Upper lobe of left lung (tissue), 6 donors: ENCODE measurements around the gene PIRT. TPM values are rescaled to one million over a fixed set of nuclear protein-coding genes. Genes with fewer than 3 reads are reported as not detected.

Source experiments
- ATAC-seq, 2 donors: fragments of 200-7000 bp; cut with Tn5 transposase; one replicate each; pipeline ENCODE4 v1.9.1; 2022; ENCODE audit warnings: mild to moderate bottlenecking in 2 of 2, moderate library complexity in 2 of 2; ENCODE audit not compliant: low FRiP score in 2 of 2
- DNase-seq, 2 donors: peaks; one replicate each; pipeline ENCODE4 v3.0.0-alpha.2; 2019 to 2020
- H3K27ac ChIP-seq, 4 donors: fragments of 200-600 bp; sonication (generic); one replicate each; pipeline ENCODE4 v1.5.1; 2016 to 2019
- H3K27me3 ChIP-seq, 4 donors: fragments of 200-600 bp; sonication (generic); one replicate each; pipeline ENCODE4 v1.5.1; 2017 to 2019
- H3K36me3 ChIP-seq, 4 donors: fragments of 200-600 bp; sonication (generic); one replicate each; pipeline ENCODE4 v1.5.1; 2016 to 2019
- H3K4me1 ChIP-seq, 4 donors: fragments of 200-600 bp; sonication (generic); one replicate each; pipeline ENCODE4 v1.5.1; 2018 to 2019
- H3K4me3 ChIP-seq, 4 donors: fragments of 200-600 bp; sonication (generic); one replicate each; pipeline ENCODE4 v1.5.1; 2017 to 2019; ENCODE audit warnings: mild to moderate bottlenecking in 2 of 4, moderate library complexity in 1 of 4
- H3K9me3 ChIP-seq, 4 donors: fragments of 200-600 bp; sonication (generic); one replicate each; pipeline ENCODE4 v1.5.1; 2018 to 2019
- CTCF ChIP-seq, 6 experiments: fragments of 450-650 bp in 4 of 6; fragments of 200-600 bp in 2 of 6; sonication (generic) in 2 of 6; IDR thresholded peaks; one replicate each; pipeline ENCODE4 v1.5.1; 2016 to 2019; ENCODE audit warnings: antibody characterized with exemption in 6 of 6
- EP300 ChIP-seq, 4 donors: sonication (generic); formaldehyde crosslinking; IDR thresholded peaks; one replicate each; pipeline ENCODE4 v1.5.1; 2017; ENCODE audit warnings: antibody characterized with exemption in 4 of 4, control low read depth in 2 of 4
- POLR2A ChIP-seq, 4 donors: fragments of 450-650 bp; IDR thresholded peaks; one replicate each; pipeline ENCODE4 v1.5.1; 2016 to 2017; ENCODE audit warnings: antibody characterized with exemption in 4 of 4, mild to moderate bottlenecking in 2 of 4
- POLR2AphosphoS5 ChIP-seq, 2 donors: sonication (generic); formaldehyde crosslinking; IDR thresholded peaks; one replicate each; pipeline ENCODE4 v1.5.1; 2017; ENCODE audit warnings: antibody characterized with exemption in 2 of 2
- WGBS, 2 donors: methylation state at CpG; one replicate each; pipeline ENCODE4 v1.1.5; 2017 to 2018; 5-methylcytosine and 5-hydroxymethylcytosine counted together
- total RNA-seq, 6 donors: library from RNA; depleted of rRNA in 4 of 6; stranded (reverse); fragments of >200 nt in 4 of 6; gene quantifications; one replicate each; pipeline versions ENCODE4 v1.1.0 to v1.2.1, GENCODE V29; 2016 to 2021
- donor health status: DM: no; HTN: no; CAD: no; lungs with moderate emphysema.
- donor health status: DM: no; HTN: yes; CAD: no; lungs with severe emphysema.

Gene PIRT
- total RNA-seq, 6 donors from 2014 or later = not detected

- ATAC-seq (no peak), DNase-seq (no peak)
- WGBS, 2 donors = 18% methylated on average over 6 of the region's 6 CpGs
- Histone ChIP-seq H3K36me3 (no peaks in the 10 kb centered on the region), H3K27ac (no peak overlapping the region), H3K9me3 (no peaks in the 10 kb centered on the region), H3K4me1 (peaks cover 0 to 9% (median 8%) of the 10 kb centered on the region in 4 donors), H3K27me3 (no peaks in the 10 kb centered on the region), H3K4me3 (peak overlapping the region in 3 of 4 donors; percentile 36 to 45 (median 36))
- TF ChIP-seq EP300 (IDR thresholded peaks at IDR 0.05) (no peak), CTCF (IDR thresholded peaks at IDR 0.05) (no peak), POLR2AphosphoS5 (IDR thresholded peaks at IDR 0.05) (no peak), POLR2A (IDR thresholded peaks at IDR 0.05) (no peak)
These were observed 7.5 kb upstream of the PIRT start for GRCh38 chr17:10845388-10845751.

- TF ChIP-seq POLR2A (IDR thresholded peaks at IDR 0.05) (no peak), CTCF (IDR thresholded peaks at IDR 0.05) (peak; percentile 86 to 95 (median 93))
- WGBS, 2 donors = 5 to 7% methylated on average over 28 of the region's 28 CpGs
- Histone ChIP-seq H3K27me3 (no peaks in the 10 kb centered on the region), H3K27ac (peak overlapping the region in 1 of 4 donors; percentile 44), H3K9me3 (no peaks in the 10 kb centered on the region), H3K4me3 (peak overlapping the region in 3 of 4 donors; percentile 36 to 45 (median 36)), H3K36me3 (no peaks in the 10 kb centered on the region), H3K4me1 (peaks cover 0 to 9% (median 8%) of the 10 kb centered on the region in 4 donors)
- ATAC-seq (peak; percentile 90 to 98), DNase-seq (peak; percentile 69 to 90)
These were observed 6.9 kb upstream of the PIRT start for GRCh38 chr17:10844621-10845387.

GRCh38 chr17:10843811-10844210, 5.9 kb upstream of the PIRT start:
- ATAC-seq (peak in 1 of 2 donors; percentile 5), DNase-seq (no peak)
- Histone ChIP-seq H3K9me3 (no peaks in the 10 kb centered on the region), H3K36me3 (no peaks in the 10 kb centered on the region), H3K4me1 (peaks cover 0 to 9% (median 8%) of the 10 kb centered on the region in 4 donors), H3K27me3 (no peaks in the 10 kb centered on the region), H3K4me3 (no peak overlapping the region), H3K27ac (no peak overlapping the region)
- TF ChIP-seq POLR2A (IDR thresholded peaks at IDR 0.05) = no peak
- WGBS, 2 donors = 47 to 70% methylated on average over 7 of the region's 7 CpGs

- ATAC-seq = no peak
- Histone ChIP-seq H3K27me3 (no peaks in the 10 kb centered on the region), H3K36me3 (no peaks in the 10 kb centered on the region), H3K27ac (no peak overlapping the region), H3K4me1 (peaks cover 0 to 9% (median 8%) of the 10 kb centered on the region in 4 donors), H3K9me3 (no peaks in the 10 kb centered on the region), H3K4me3 (no peak overlapping the region)
- TF ChIP-seq POLR2AphosphoS5 (IDR thresholded peaks at IDR 0.05) (no peak), POLR2A (IDR thresholded peaks at IDR 0.05) (no peak), EP300 (IDR thresholded peaks at IDR 0.05) (no peak), CTCF (IDR thresholded peaks at IDR 0.05) (no peak)
- 65 to 78% methylated on average over 4 of the region's 4 CpGs for WGBS, 2 donors
- no peak for DNase-seq
These were observed 4.8 kb upstream of the PIRT start for GRCh38 chr17:10842658-10843057.

GRCh38 chr17:10838682-10839081, 795 bp upstream of the PIRT start:
- no peak for TF ChIP-seq POLR2A (IDR thresholded peaks at IDR 0.05)
- TF ChIP-seq EP300 (IDR thresholded peaks at IDR 0.05) = no peak
- no peak for TF ChIP-seq POLR2AphosphoS5 (IDR thresholded peaks at IDR 0.05)
- no peak for TF ChIP-seq CTCF (IDR thresholded peaks at IDR 0.05)
- Histone ChIP-seq H3K27me3 (no peaks in the 10 kb centered on the region), H3K4me3 (no peak overlapping the region), H3K4me1 (no peaks in the 10 kb centered on the region), H3K36me3 (no peaks in the 10 kb centered on the region), H3K27ac (no peak overlapping the region), H3K9me3 (no peaks in the 10 kb centered on the region)
- ATAC-seq (no peak), DNase-seq (no peak)
- 81 to 90% methylated on average over 4 to 5 of the region's 5 CpGs for WGBS, 2 donors
